EL (cell line): ENCODE results near the gene ODAD3.
"Not testable (repeated sequence)": the region's sequence is repeated elsewhere in the genome, so short reads cannot be mapped to it uniquely, and the experiment has no call there.

Experiments used
- DNase-seq: peaks from one replicate; pipeline ENCODE4 v3.0.0-alpha.2; 2016

ODAD3 gene

GRCh38 chr19:11401808-11402543 lies 32.9 kb downstream of the ODAD3 start:
- DNase-seq = no peak

DNA sequence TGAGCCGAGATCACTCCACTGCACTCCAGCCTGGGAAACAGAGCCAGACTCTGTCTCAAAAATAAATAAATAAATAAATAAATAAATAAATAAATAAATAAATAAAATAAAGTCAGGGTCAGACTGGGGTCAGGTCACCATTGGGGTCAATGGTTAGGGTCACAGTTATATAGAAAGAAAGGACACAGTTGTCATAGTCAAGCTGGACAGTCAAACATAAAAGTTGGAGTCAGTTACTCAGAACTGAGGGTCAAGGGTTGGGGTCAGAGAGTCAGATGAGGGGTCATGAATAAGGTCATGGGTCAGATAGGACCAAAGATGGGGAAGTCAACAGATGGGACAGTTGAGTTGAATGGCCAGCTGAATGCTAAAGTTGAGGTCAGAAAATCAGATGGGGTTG lies 34.1 kb downstream of the ODAD3 start:
- DNase-seq = no peak

DNA sequence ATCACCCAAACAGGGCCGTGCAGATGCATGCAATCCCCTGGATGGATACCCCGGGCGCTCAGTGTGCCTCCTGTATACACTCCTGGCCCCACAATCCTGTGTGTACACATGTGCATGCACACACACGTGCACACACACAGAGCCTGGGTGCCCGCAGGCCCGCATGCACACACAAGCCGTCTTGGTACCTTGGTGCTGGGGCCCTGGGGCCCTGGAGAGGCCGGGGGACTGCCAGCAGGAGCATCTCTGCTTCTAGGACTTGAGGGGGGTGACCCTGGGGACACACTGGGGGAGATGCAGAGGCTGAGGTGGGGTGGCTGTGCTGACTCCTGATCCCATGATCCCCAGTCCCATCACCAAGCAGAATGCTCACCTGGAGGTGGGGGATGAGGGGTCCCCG lies 35.3 kb downstream of the ODAD3 start:
- no peak for DNase-seq

- no peak for DNase-seq
These were observed 37.8 kb downstream of the ODAD3 start for GRCh38 chr19:11397089-11397610.

GRCh38 chr19:11390933-11391680 lies 43.8 kb downstream of the ODAD3 start:
- no peak for DNase-seq

- no peak for DNase-seq
These were observed 44.6 kb downstream of the ODAD3 start for GRCh38 chr19:11390359-11390758.

DNA sequence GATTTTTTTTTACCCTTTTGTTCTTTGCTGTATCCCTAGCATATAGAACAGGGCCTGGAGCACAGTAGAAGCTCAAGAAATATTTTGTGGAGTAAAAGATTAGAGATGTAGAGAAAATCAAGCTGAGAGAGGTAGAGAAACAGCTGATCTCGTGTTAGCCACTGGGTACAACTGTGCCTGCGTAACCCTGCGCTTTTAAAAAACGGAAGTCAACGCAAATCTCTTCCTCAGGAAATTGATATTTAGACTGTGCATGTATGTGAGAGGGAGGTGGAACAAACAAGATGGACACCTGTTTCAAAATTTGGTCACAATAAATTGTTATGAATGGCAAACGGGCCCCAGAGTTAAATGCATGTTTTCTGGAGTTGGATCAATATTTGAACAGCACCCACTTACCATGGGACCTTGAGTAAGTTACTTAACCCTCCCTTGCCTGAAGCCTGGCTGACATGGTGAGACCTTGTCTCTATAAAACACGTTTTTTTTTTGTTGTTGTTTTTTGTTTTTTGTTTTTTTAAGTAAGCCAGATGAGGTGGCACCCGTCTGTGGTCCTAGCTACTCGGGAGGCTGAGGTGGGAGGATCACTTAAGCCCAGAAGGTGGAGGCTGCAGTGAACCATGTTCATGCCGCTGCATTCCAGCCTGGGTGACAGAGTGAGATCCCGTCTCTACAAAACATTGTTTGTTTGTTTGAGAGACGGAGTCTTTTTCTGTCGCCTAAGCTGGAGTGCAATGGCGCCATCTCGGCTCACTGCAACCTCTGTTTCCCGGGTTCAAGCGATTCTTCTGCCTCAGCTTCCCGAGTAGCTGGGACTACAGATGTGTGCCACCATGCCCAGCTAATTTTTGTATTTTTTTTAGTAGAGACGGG lies 47.5 kb downstream of the ODAD3 start:
- no peak for DNase-seq

DNA sequence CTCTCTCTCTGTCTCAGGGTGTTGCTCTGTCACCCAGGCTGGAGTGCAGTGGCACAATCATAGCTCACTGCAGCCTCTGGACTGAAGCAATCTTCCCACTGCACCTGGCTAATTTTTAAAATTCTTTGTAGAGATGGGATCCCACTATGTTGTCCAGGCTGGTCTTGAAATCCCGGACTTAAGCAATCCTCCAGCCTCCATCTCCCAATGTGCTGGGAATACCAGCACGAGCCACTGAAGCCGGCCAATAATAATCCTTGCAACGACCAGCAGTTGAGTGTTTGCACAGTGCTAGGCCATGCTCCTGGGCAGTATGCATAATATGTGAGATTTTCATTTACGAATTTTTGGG lies 50.2 kb downstream of the ODAD3 start:
- no peak for DNase-seq

DNA sequence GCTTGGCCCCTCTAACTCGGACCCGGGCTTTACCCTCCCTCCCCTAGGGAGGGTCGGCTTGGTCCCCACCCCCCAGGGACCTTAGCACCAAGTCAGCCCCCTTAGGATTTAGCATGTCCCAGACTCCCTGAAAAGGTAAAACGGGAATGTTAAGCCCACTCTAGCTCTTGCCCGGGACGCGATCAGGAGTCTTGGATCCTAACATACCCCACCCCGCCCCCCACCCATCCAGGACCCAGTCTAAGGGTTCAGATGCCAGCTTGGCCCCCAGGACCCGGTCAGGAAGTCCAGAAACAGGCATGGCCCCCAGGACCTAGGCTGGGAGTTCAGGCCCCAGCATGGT lies 51.2 kb downstream of the ODAD3 start:
- no peak for DNase-seq

DNA sequence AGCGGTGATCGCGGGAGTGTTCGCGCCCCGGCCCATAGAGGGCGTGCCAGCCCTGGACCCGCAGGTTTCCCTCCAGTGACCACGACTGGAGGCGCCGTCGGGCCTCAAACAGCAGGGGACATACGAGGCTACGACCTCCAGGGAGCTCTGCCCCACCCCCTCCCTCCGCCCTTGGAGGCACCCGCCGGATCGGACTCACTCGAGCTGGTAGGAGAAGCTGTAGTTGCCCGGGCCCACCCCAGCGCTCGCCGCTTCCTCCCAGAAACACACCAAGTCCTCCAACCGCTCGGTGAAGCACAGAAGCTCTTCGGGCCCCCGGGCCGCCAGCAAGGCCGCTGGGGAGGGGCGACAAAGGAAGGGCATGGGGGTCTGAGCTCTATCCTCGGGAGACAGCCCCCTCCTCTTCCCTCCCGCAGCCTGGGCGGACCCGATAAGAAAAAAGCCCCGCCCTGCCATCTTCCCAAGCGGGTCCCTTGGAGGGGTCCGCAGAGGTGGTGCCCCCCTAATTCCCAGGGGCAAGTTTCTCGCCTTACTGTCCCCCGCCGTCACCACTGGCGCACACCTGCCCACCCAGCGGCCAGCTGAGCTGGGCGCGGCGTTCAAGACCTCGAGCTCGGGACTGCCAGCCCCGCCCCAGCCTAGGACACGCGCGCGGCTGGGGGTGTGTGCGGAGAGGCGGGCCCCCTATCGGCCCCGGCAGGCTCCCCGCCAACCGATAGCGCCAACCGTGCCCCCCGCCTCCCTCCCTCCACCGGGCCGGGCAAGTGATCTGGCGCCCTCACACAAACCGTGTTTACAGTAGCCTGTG lies 51.8 kb downstream of the ODAD3 start:
- DNase-seq = peak; percentile 50

- peak; percentile 98 for DNase-seq
These were observed 54.0 kb downstream of the ODAD3 start for GRCh38 chr19:11380653-11381537.

DNA sequence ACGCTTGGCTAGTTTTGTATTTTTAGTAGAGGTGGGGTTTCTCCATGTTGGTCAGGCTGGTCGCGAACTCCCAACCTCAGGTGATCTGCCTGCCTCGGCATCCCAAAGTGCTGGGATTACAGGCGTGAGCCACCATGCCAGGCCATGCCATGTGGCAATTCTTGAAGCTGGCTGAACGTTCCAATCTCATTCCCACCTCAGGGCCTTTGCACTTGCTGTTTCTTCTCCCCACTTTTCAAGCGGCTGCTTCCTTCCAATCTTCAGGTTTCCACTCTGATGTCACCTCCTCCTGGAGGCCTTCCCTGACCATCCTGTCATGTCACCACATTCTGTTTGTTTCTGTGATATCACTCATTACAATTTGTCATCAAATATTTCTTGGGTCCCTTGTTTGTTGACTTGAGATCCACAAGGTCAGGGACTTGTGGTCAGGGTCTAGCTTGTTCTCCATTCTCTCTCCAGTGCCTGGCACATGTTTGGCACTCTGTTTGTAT lies 55.0 kb downstream of the ODAD3 start:
- DNase-seq = no peak

DNA sequence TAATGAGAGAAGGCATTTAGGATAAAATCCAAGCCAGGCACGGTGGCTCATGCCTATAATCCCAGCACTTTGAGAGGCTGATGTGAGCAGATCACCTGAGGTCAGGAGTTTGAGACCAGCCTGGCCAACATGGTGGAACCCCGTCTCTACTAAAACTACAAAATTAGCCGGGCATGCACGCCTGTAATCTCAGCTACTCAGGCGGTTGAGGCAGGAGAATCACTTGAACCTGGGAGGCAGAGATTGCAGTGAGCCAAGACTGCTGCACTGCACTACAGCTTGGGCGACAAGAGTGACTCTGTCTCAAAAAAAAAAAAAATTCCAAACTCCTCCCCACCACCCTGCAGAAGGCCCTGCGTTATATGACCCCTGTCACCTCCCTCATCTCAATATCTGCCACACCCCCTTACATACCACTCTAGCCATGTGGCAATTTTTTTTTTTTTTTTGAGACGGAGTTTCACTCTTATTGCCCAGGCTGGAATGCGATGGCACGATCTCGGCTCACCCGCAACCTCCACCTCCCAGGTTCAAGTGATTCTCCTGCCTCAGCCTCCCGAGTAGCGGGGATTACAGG lies 55.6 kb downstream of the ODAD3 start:
- DNase-seq = not testable (repeated sequence)

- peak; percentile 81 for DNase-seq
These were observed 56.4 kb downstream of the ODAD3 start for GRCh38 chr19:11378319-11379189.

DNA sequence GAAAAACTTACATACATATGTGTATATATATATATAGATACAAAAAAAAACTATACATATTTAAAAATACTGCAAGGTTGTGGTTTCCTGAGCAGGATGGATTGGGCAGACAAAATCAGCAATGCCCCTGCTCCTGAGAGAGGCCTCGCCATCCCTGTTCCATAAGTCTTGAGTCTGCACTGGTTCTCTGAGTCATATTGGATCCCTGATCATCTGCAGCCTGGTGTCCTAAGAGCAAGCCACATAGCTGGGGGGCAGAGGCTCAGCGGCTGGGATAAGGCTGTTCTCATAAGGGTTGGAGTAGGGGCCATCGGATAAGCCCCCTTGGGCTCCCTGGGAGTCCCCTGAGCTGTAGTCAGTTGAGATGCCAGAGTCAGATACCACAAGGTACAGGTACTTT lies 57.2 kb downstream of the ODAD3 start:
- peak; percentile 57 for DNase-seq

DNA sequence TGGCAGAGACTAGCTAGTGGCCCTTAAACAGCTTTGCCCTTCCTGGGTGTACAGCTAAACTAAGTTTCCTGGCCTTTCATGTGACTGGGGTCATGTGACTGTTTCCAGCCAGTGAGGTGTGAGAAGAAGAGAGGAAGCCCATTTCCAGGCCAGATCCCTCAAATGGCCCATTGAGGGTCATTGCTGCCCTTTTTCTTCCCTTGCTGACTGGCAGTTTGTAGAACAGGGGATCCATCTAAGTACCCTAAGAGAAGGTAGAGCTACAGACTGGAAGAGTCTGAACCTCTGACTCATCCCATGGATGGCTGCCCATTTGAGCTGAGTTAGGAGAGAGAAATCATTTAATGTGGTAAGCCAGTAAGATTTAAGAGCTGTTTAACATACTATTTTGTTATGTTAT lies 57.7 kb downstream of the ODAD3 start:
- DNase-seq = peak; percentile 89

DNA sequence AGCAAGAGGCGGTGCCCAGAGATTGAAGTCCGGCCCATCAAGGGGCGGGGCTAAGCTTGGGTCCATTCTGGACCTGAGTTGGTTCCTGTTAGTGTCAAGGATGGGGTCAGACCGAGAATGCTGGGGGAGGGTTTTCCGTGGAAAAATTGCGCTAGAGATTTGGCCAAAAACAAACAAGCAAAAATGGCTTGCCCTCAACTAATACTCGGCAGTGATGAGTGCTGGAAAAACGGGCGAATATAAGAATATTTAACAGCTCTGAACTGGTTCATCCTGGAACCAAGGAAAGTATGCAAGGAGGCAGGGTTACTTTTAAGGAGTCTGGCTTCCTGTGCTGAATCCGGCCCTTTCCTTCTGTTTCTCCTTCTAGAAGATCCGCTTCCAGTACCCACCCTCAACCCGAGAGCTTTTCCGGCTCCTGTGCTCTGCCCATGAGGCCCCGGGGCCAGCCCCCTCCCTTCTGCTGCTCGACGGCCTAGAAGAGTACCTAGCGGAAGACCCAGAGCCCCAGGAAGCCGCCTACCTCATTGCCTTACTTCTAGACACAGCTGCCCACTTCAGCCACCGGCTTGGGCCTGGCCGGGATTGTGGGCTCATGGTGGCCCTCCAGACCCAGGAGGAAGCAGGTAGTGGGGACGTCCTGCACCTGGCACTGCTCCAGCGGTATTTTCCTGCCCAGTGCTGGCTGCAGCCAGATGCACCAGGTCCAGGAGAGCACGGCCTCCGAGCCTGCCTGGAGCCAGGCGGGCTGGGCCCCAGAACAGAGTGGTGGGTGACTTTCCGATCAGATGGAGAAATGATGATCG lies 59.6 kb downstream of the ODAD3 start:
- no peak for DNase-seq

- peak; percentile 100 for DNase-seq
These were observed 60.3 kb downstream of the ODAD3 start, which contains the start of gene SWSAP1 for GRCh38 chr19:11374433-11375142. Gene SWSAP1, plus strand, starts transcription at chr19:11374666. Its CDS starts 15 bp downstream, at chr19:11374681.
